Neural cell (in vitro differentiated cells): Measurements from ENCODE around the gene TTLL12. TPM values are rescaled to one million over a fixed set of nuclear protein-coding genes. Genes with fewer than 3 reads are reported as not detected.

Experiments
- H2AFZ ChIP-seq: fragments of 200-600, 300-800 bp; sonication (generic), shearing (Covaris generic); 2 replicates; pipeline ENCODE4 v1.6.0; 2014; ENCODE audit warnings: low read depth, mild to moderate bottlenecking, antibody characterized with exemption, low read length, moderate library complexity
- H3F3A ChIP-seq: fragments of 200-600 bp; shearing (Covaris generic); 2 replicates; pipeline ENCODE4 v1.6.1; 2016; ENCODE audit warnings: mild to moderate bottlenecking, moderate library complexity, mixed read lengths, antibody characterized with exemption, low read length; ENCODE audit not compliant: insufficient read depth, poor library complexity, severe bottlenecking
- H3K27ac ChIP-seq: fragments of 200-600, 300-800 bp; sonication (generic), shearing (Covaris generic); 2 replicates; pipeline ENCODE4 v1.5.1; 2014; ENCODE audit warnings: mild to moderate bottlenecking, low read length, moderate library complexity
- H3K27me3 ChIP-seq: fragments of 300-800, 200-600 bp; sonication (generic), shearing (Covaris generic); 2 replicates; pipeline ENCODE4 v1.6.0; 2014; ENCODE audit warnings: mild to moderate bottlenecking, low read depth, low read length, moderate library complexity; ENCODE audit not compliant: insufficient read depth
- H3K36me3 ChIP-seq: fragments of 300-800, 200-600 bp; sonication (generic), shearing (Covaris generic); 2 replicates; pipeline ENCODE4 v1.5.1; 2014; ENCODE audit warnings: mild to moderate bottlenecking, antibody characterized with exemption, low read length, moderate library complexity; ENCODE audit not compliant: insufficient read depth
- H3K4me2 ChIP-seq: fragments of 300-800, 200-600 bp; sonication (generic), shearing (Covaris generic); 2 replicates; pipeline ENCODE4 v1.6.0; 2014; ENCODE audit warnings: mild to moderate bottlenecking, low read length
- H3K4me3 ChIP-seq: fragments of 300-800, 200-600 bp; sonication (generic), shearing (Covaris generic); 2 replicates; pipeline ENCODE4 v1.5.1; 2014; ENCODE audit warnings: mild to moderate bottlenecking, low read length, moderate library complexity
- H3K79me2 ChIP-seq: fragments of 200-600 bp; shearing (Covaris generic); replicated peaks from 2 replicates; pipeline ENCODE4 v1.6.0; 2014; ENCODE audit warnings: mild to moderate bottlenecking, low read length, moderate library complexity; ENCODE audit not compliant: insufficient read depth
- H3K9ac ChIP-seq: fragments of 300-800, 200-600 bp; sonication (generic), shearing (Covaris generic); 2 replicates; pipeline ENCODE4 v1.6.1; 2016; ENCODE audit warnings: mild to moderate bottlenecking, low read length, mixed read lengths
- H3K9me2 ChIP-seq: fragments of 200-600 bp; shearing (Covaris generic); 2 replicates; pipeline ENCODE4 v1.6.1; 2016; ENCODE audit warnings: mild to moderate bottlenecking, low read length, mixed read lengths; ENCODE audit not compliant: insufficient read depth
- H3K9me3 ChIP-seq: fragments of 200-600, 300-800 bp; sonication (generic), shearing (Covaris generic); 2 replicates; pipeline ENCODE4 v1.6.1; 2016; ENCODE audit warnings: mild to moderate bottlenecking, mixed run types, low read length, moderate library complexity, mixed read lengths
- H4K20me1 ChIP-seq: fragments of 200-600 bp; shearing (Covaris generic); 2 replicates; pipeline ENCODE4 v1.6.1; 2016; ENCODE audit warnings: mild to moderate bottlenecking, mixed run types; ENCODE audit not compliant: insufficient read depth
- EP300 ChIP-seq: fragments of 450-650 bp; conservative IDR thresholded peaks from 2 replicates; pipeline ENCODE4 v1.6.1; 2014; ENCODE audit warnings: antibody characterized with exemption, mild to moderate bottlenecking, moderate library complexity; ENCODE audit not compliant: poor library complexity, severe bottlenecking
- MXI1 ChIP-seq: fragments of 450-650 bp; conservative IDR thresholded peaks from 2 replicates; pipeline ENCODE4 v1.6.1; 2014; ENCODE audit warnings: antibody characterized with exemption, mild to moderate bottlenecking; ENCODE audit not compliant: poor library complexity, severe bottlenecking
- POLR2AphosphoS5 ChIP-seq: IDR thresholded peaks from 2 replicates; pipeline ENCODE4 v1.6.1; 2012
- RAD21 ChIP-seq: fragments of 450-650 bp; conservative IDR thresholded peaks from 2 replicates; pipeline ENCODE4 v1.6.1; 2014; ENCODE audit warnings: antibody characterized with exemption, mild to moderate bottlenecking, moderate library complexity
- SMC3 ChIP-seq: fragments of 450-650 bp; conservative IDR thresholded peaks from 2 replicates; pipeline ENCODE4 v1.6.1; 2014; ENCODE audit warnings: antibody characterized with exemption, mild to moderate bottlenecking, moderate library complexity; ENCODE audit not compliant: poor library complexity
- polyA plus RNA-seq: library from polyadenylated mRNA; depleted of rRNA; stranded (reverse); fragments of >200 nt; gene quantifications from 2 replicates; pipeline ENCODE4 v1.2.3, GENCODE V29; 2014
- TF ChIP-seq, protein P1 (sequence below): IDR thresholded peaks from 2 replicates; pipeline ENCODE4 v1.6.1; 2012; ENCODE audit warnings: borderline replicate concordance

TTLL12 gene
- polyA plus RNA-seq, 1 donor from 2014 or later: 22.2 TPM

GRCh38 chr22:43201486-43202219 is 14.7 kb upstream of the TTLL12 start:
- Histone ChIP-seq H3K9me2 (no peaks in the 10 kb centered on the region), H3K27ac (no peak overlapping the region), H3K4me3 (no peak overlapping the region), H3K36me3 (no peaks in the 10 kb centered on the region), H3K4me2 (no peak overlapping the region), H3K9ac (no peak overlapping the region), H2AFZ (no peak overlapping the region), H3K27me3 (no peaks in the 10 kb centered on the region), H3K79me2 (no peaks in the 10 kb centered on the region), H3F3A (no peaks in the 10 kb centered on the region), H3K9me3 (no peaks in the 10 kb centered on the region), H4K20me1 (no peaks in the 10 kb centered on the region)
- TF ChIP-seq, protein P1, sequence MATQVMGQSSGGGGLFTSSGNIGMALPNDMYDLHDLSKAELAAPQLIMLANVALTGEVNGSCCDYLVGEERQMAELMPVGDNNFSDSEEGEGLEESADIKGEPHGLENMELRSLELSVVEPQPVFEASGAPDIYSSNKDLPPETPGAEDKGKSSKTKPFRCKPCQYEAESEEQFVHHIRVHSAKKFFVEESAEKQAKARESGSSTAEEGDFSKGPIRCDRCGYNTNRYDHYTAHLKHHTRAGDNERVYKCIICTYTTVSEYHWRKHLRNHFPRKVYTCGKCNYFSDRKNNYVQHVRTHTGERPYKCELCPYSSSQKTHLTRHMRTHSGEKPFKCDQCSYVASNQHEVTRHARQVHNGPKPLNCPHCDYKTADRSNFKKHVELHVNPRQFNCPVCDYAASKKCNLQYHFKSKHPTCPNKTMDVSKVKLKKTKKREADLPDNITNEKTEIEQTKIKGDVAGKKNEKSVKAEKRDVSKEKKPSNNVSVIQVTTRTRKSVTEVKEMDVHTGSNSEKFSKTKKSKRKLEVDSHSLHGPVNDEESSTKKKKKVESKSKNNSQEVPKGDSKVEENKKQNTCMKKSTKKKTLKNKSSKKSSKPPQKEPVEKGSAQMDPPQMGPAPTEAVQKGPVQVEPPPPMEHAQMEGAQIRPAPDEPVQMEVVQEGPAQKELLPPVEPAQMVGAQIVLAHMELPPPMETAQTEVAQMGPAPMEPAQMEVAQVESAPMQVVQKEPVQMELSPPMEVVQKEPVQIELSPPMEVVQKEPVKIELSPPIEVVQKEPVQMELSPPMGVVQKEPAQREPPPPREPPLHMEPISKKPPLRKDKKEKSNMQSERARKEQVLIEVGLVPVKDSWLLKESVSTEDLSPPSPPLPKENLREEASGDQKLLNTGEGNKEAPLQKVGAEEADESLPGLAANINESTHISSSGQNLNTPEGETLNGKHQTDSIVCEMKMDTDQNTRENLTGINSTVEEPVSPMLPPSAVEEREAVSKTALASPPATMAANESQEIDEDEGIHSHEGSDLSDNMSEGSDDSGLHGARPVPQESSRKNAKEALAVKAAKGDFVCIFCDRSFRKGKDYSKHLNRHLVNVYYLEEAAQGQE: no peak
- TF ChIP-seq RAD21 (no peak), POLR2AphosphoS5 (no peak)

GRCh38 chr22:43200555-43200954 is 13.6 kb upstream of the TTLL12 start:
- H3K79me2 ChIP-seq: no peaks in the 10 kb centered on the region
- H3K27ac ChIP-seq: no peak overlapping the region
- no peak for TF ChIP-seq EP300
- TF ChIP-seq MXI1: no peak
- no peak for TF ChIP-seq POLR2AphosphoS5
- TF ChIP-seq, protein P1: no peak
- TF ChIP-seq SMC3: no peak
- H3K36me3 ChIP-seq: no peaks in the 10 kb centered on the region
- no peak overlapping the region for H3K4me2 ChIP-seq
- no peaks in the 10 kb centered on the region for H3K27me3 ChIP-seq
- H3K9ac ChIP-seq: no peak overlapping the region
- H3K9me2 ChIP-seq: no peaks in the 10 kb centered on the region
- H3K4me3 ChIP-seq: no peak overlapping the region
- H4K20me1 ChIP-seq: no peaks in the 10 kb centered on the region
- no peaks in the 10 kb centered on the region for H3K9me3 ChIP-seq
- H3F3A ChIP-seq: no peaks in the 10 kb centered on the region
- H2AFZ ChIP-seq: no peak overlapping the region
